HepG2 (cell line): ENCODE results near the gene CCDC9B. TPM values are rescaled to one million over a fixed set of nuclear protein-coding genes. Genes with fewer than 3 reads are reported as not detected.

Experiments
- ATAC-seq: fragments of 200-7000 bp; cut with Tn5 transposase; 3 replicates; pipeline ENCODE4 v1.9.1; 2020; ENCODE audit warnings: mild to moderate bottlenecking, moderate library complexity
- BruUV-seq: library from RNA; stranded (reverse); fragments of 400-500 nt; replicated peaks from 2 replicates; lab custom pipeline; 2021; lab: Mats Ljungman, UMichigan
- CTCF ChIA-PET: fragments of 300-600 bp; formaldehyde crosslinking; extraction: SDS; loops from one replicate; lab custom pipeline; 2021; ENCODE audit warnings: low total read pairs, inconsistent platforms, low intra/inter-chr PET ratio; lab: Yijun Ruan, JAX
- POLR2A ChIA-PET: fragments of 350-600 bp; sonication (Branson Sonifier 250); formaldehyde crosslinking; loops from one replicate; lab custom pipeline; 2020; ENCODE audit warnings: antibody characterized with exemption, inconsistent platforms; lab: Yijun Ruan, JAX
- DNase-seq: peaks from one replicate; pipeline ENCODE4 v3.0.0-alpha.2; 2015; ENCODE audit warnings: low spot score
- FAIRE-seq: peaks from 3 replicates; lab custom pipeline; 2011; peaks lifted over from hg19 to GRCh38; lab: Jason Lieb, UNC
- H2AFZ ChIP-seq: one replicate; pipeline ENCODE4 v1.6.1; 2011; ENCODE audit warnings: low read length, inconsistent platforms
- H3K27ac ChIP-seq: fragments of 300-600 bp; 3 replicates; pipeline ENCODE4 v1.8.0; 2011; ENCODE audit warnings: mixed run types, mild to moderate bottlenecking, mixed read lengths, low read length, inconsistent platforms; ENCODE audit not compliant: insufficient read depth; ENCODE audit errors: extremely low read length
- H3K27me3 ChIP-seq, 2 experiments: fragments of 200-600 bp in 1 of 2; 2 replicates in 1 of 2; 3 replicates in 1 of 2; pipeline versions ENCODE4 v1.6.0 to v1.8.0; 2011; ENCODE audit warnings: low read length in 2 of 2, mild to moderate bottlenecking in 2 of 2, moderate library complexity in 2 of 2, inconsistent platforms in 1 of 2; ENCODE audit not compliant: insufficient read depth in 2 of 2, control insufficient read depth in 1 of 2
- H3K36me3 ChIP-seq, 2 experiments: fragments of 200-600 bp in 1 of 2; replicated peaks in 1 of 2; 2 replicates in 1 of 2; 3 replicates in 1 of 2; pipeline versions ENCODE4 v1.5.1 to v1.8.0; 2011; ENCODE audit warnings: low read length in 2 of 2, inconsistent platforms in 1 of 2; ENCODE audit not compliant: insufficient read depth in 2 of 2, control insufficient read depth in 1 of 2
- H3K4me1 ChIP-seq: 2 replicates; pipeline ENCODE4 v1.5.1; 2012; ENCODE audit warnings: low read length, inconsistent platforms; ENCODE audit not compliant: insufficient read depth
- H3K4me2 ChIP-seq: 2 replicates; pipeline ENCODE4 v1.6.0; 2011; ENCODE audit warnings: low read depth, low read length, inconsistent platforms
- H3K4me3 ChIP-seq, 3 experiments: fragments of 200-600 bp in 1 of 3; sonication (generic), shearing (Covaris generic) in 1 of 3; replicated peaks in 1 of 3; 2 replicates each; pipeline ENCODE4 v1.5.1; 2011 to 2016; ENCODE audit warnings: low read length in 3 of 3, inconsistent platforms in 2 of 3, low read depth in 2 of 3, mild to moderate bottlenecking in 2 of 3, control low read depth in 1 of 3, mixed read lengths in 1 of 3; ENCODE audit not compliant: insufficient read depth in 1 of 3
- H3K79me2 ChIP-seq: one replicate; pipeline ENCODE4 v1.6.1; 2011; ENCODE audit warnings: low read length, inconsistent platforms; ENCODE audit not compliant: insufficient read depth
- H3K9ac ChIP-seq: 2 replicates; pipeline ENCODE4 v1.6.0; 2011; ENCODE audit warnings: mild to moderate bottlenecking, low read depth, low read length, inconsistent platforms; ENCODE audit not compliant: insufficient read depth
- H3K9me3 ChIP-seq: 2 replicates; pipeline ENCODE4 v1.5.1; 2012; ENCODE audit warnings: mild to moderate bottlenecking, low read length
- H4K20me1 ChIP-seq: 2 replicates; pipeline ENCODE4 v1.6.0; 2011; ENCODE audit warnings: inconsistent platforms, mild to moderate bottlenecking, low read length, moderate library complexity; ENCODE audit not compliant: insufficient read depth
- NPAS2 ChIP-seq: sonication (generic); formaldehyde crosslinking; IDR thresholded peaks from 2 replicates; pipeline ENCODE4 v1.8.0; 2022; ENCODE audit warnings: mild to moderate bottlenecking, missing genetic modification reagents, borderline replicate concordance
- ZKSCAN1 ChIP-seq: fragments of 150-350 bp; IDR thresholded peaks from 2 replicates; pipeline ENCODE4 v1.6.1; 2014; ENCODE audit warnings: low read length
- ZNF468 ChIP-seq: sonication (generic); formaldehyde crosslinking; IDR thresholded peaks from 2 replicates; pipeline ENCODE4 v1.8.0; 2022; ENCODE audit warnings: mild to moderate bottlenecking, moderate library complexity, missing genetic modification reagents
- ZNF558 ChIP-seq: sonication (generic); formaldehyde crosslinking; IDR thresholded peaks from 2 replicates; pipeline ENCODE4 v1.9.0; 2022; ENCODE audit warnings: mild to moderate bottlenecking, missing genetic modification reagents, borderline replicate concordance
- ZNF569 ChIP-seq: sonication (generic); formaldehyde crosslinking; IDR thresholded peaks from 2 replicates; pipeline ENCODE4 v1.5.0; 2020; ENCODE audit warnings: mild to moderate bottlenecking, missing genetic modification reagents, moderate library complexity, borderline replicate concordance
- ZNF747 ChIP-seq: sonication (generic); formaldehyde crosslinking; IDR thresholded peaks from 2 replicates; pipeline ENCODE4 v1.8.1; 2023; ENCODE audit warnings: missing genetic modification reagents, mild to moderate bottlenecking, borderline replicate concordance
- ZNF75D ChIP-seq: sonication (generic); formaldehyde crosslinking; IDR thresholded peaks from 2 replicates; pipeline ENCODE4 v1.8.1; 2023; ENCODE audit warnings: missing genetic modification reagents, mild to moderate bottlenecking, borderline replicate concordance
- WGBS: methylation state at CpG from one replicate; pipeline ENCODE4 v1.1.6; 2017; ENCODE audit warnings: low lambda C conversion rate; 5-methylcytosine and 5-hydroxymethylcytosine counted together
- in situ Hi-C: cut with HindIII; loops from 2 replicates; pipeline ENCODE4 v1.10.0; 2017; ENCODE audit warnings: low pct_unique_long_range_greater_than_20kb; ENCODE audit not compliant: extremely low pct_ligation_motif_present
- intact Hi-C: fragments of 100-400 bp; cut with micrococcal nuclease; formaldehyde crosslinking; loops from one replicate; pipeline ENCODE4 v1.10.0; 2022; ENCODE audit not compliant: unreplicated experiment
- polyA plus RNA-seq, 8 experiments: library from polyadenylated mRNA; depleted of rRNA in 3 of 8; stranded (reverse) in 7 of 8; unstranded in 1 of 8; fragments of >200 nt; fragmentation: Illumina TruSeq in 4 of 8; extraction: Trizol in 4 of 8; gene quantifications; 2 replicates each; pipeline versions ENCODE4 v1.2.1 to v1.2.3, GENCODE V29; 2011 to 2016; ENCODE audit warnings: low read depth in 4 of 8, missing spikeins in 1 of 8, mixed read lengths in 1 of 8; ENCODE audit not compliant: insufficient read depth in 1 of 8
- total RNA-seq, 5 experiments: library from RNA; depleted of rRNA; stranded (reverse); fragments of >200 nt; fragmentation: Illumina TruSeq; extraction: Trizol; gene quantifications; 2 replicates each; pipeline ENCODE4 v1.2.3, GENCODE V29; 2016; ENCODE audit warnings: low read depth in 1 of 5
- TF ChIP-seq, protein P1 (sequence below): IDR thresholded peaks from 2 replicates; pipeline ENCODE4 v1.6.1; 2016; ENCODE audit warnings: mild to moderate bottlenecking, missing biosample characterization, missing genetic modification reagents
- TF ChIP-seq, protein P2 (sequence below): sonication (generic); formaldehyde crosslinking; conservative IDR thresholded peaks from 2 replicates; pipeline ENCODE4 v1.4.0; 2020; ENCODE audit warnings: missing genetic modification reagents
- TF ChIP-seq, protein P3 (sequence below): sonication (generic); formaldehyde crosslinking; IDR thresholded peaks from 2 replicates; pipeline ENCODE4 v1.5.1; 2020; ENCODE audit warnings: mild to moderate bottlenecking, missing genetic modification reagents, moderate library complexity
- TF ChIP-seq, protein P4 (sequence below): sonication (generic); formaldehyde crosslinking; IDR thresholded peaks from 2 replicates; pipeline ENCODE4 v1.5.1; 2020; ENCODE audit warnings: mild to moderate bottlenecking, missing genetic modification reagents, borderline replicate concordance
- TF ChIP-seq, protein P5 (sequence below): sonication (generic); formaldehyde crosslinking; IDR thresholded peaks from 2 replicates; pipeline ENCODE4 v1.5.1; 2020; ENCODE audit warnings: missing genetic modification reagents, mild to moderate bottlenecking, borderline replicate concordance

Gene CCDC9B
- total and polyA plus RNA-seq, 2 of the 13 experiments (the other 11 are each of a cell fraction or from before 2014, with no cell fraction given) = 0.98 to 1.6 TPM

DNA sequence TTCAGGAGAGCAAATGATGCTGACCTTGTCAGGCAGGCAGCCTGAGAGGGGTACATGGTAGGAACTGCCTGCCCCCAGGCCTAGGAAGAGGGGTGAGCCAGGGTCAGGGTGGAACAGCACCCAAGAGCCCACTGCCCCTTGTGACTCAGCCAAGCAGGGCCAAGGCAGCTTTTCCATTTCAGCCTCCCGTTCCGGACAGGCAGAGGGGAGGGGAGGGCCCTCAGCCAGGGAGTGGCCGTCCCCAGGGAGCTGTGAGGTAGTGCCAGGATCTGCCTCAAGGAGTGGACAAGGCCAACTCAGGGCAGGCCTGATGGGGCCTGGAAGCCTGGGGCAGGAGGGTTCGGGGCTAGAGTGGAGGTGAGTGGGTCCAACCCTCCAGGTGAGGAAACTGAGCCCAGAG is 52.8 kb downstream of the CCDC9B start:
- Histone ChIP-seq H3K79me2 (no peaks in the 10 kb centered on the region), H4K20me1 (no peaks in the 10 kb centered on the region), H3K4me1 (peaks cover 10% of the 10 kb centered on the region; the same call in 1 of the 2 replicates), H3K36me3 (no peaks in the 10 kb centered on the region), H3K4me3 (no peak overlapping the region), H3K9ac (no peak overlapping the region), H3K27me3 (peaks cover 21 to 95% of the 10 kb centered on the region in 2 experiments), H3K27ac (no peak overlapping the region), H3K9me3 (no peaks in the 10 kb centered on the region), H2AFZ (no peak overlapping the region), H3K4me2 (no peak overlapping the region)
- ATAC-seq = no peak
- no TSS peak for BruUV-seq
- POLR2A ChIA-PET = no interaction called here
- WGBS = 0% methylated on average over 1 of the region's 4 CpGs
- intact Hi-C loops = no loop called here
- in situ Hi-C loops = no loop called here
- CTCF ChIA-PET = no interaction called here
- TF ChIP-seq, protein P1, sequence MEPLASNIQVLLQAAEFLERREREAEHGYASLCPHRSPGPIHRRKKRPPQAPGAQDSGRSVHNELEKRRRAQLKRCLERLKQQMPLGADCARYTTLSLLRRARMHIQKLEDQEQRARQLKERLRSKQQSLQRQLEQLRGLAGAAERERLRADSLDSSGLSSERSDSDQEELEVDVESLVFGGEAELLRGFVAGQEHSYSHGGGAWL = no peak
- TF ChIP-seq ZKSCAN1 (no peak), ZNF75D (CRISPR knock-in tag) (no peak), ZNF558 (CRISPR knock-in tag) (no peak)
- TF ChIP-seq, protein P2, sequence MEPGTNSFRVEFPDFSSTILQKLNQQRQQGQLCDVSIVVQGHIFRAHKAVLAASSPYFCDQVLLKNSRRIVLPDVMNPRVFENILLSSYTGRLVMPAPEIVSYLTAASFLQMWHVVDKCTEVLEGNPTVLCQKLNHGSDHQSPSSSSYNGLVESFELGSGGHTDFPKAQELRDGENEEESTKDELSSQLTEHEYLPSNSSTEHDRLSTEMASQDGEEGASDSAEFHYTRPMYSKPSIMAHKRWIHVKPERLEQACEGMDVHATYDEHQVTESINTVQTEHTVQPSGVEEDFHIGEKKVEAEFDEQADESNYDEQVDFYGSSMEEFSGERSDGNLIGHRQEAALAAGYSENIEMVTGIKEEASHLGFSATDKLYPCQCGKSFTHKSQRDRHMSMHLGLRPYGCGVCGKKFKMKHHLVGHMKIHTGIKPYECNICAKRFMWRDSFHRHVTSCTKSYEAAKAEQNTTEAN (CRISPR knock-in tag) = no peak
- FAIRE-seq = no peak
- DNase-seq = no peak

DNA sequence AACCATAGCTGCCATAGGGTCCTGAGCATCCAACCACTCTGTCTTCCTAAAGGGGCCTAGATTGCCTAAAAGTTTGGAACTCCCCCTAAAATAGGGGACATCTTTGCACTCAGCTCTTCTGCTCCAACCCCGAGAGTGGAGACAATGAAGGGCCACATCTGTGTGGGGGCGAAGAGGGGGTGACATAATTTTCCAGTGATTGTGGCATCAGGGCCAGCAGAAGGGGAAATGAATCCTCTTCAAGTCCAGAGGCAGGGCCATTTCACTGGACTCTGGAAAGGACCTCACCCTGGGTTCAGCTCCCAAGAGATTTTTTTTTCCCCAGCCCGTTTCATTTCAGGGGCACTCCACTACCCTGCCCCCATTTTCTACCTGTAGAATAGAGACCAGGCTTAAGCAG is 53.2 kb downstream of the CCDC9B start:
- Histone ChIP-seq H3K27me3 (peaks cover 22 to 95% of the 10 kb centered on the region in 2 experiments), H3K4me2 (no peak overlapping the region), H3K9ac (no peak overlapping the region)
- 0% methylated on average over 3 of the region's 3 CpGs for WGBS
- TF ChIP-seq, protein P3, sequence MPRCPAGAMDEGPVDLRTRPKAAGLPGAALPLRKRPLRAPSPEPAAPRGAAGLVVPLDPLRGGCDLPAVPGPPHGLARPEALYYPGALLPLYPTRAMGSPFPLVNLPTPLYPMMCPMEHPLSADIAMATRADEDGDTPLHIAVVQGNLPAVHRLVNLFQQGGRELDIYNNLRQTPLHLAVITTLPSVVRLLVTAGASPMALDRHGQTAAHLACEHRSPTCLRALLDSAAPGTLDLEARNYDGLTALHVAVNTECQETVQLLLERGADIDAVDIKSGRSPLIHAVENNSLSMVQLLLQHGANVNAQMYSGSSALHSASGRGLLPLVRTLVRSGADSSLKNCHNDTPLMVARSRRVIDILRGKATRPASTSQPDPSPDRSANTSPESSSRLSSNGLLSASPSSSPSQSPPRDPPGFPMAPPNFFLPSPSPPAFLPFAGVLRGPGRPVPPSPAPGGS (CRISPR knock-in tag) = no peak
- TF ChIP-seq, protein P4, sequence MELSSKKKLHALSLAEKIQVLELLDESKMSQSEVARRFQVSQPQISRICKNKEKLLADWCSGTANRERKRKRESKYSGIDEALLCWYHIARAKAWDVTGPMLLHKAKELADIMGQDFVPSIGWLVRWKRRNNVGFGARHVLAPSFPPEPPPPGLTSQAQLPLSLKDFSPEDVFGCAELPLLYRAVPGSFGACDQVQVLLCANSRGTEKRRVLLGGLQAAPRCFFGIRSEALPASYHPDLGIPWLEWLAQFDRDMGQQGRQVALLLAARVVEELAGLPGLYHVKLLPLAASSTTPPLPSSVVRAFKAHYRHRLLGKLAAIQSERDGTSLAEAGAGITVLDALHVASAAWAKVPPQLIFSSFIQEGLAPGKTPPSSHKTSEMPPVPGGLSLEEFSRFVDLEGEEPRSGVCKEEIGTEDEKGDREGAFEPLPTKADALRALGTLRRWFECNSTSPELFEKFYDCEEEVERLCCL (CRISPR knock-in tag) = no peak
- TF ChIP-seq ZNF569 = no peak
- TF ChIP-seq, protein P5, sequence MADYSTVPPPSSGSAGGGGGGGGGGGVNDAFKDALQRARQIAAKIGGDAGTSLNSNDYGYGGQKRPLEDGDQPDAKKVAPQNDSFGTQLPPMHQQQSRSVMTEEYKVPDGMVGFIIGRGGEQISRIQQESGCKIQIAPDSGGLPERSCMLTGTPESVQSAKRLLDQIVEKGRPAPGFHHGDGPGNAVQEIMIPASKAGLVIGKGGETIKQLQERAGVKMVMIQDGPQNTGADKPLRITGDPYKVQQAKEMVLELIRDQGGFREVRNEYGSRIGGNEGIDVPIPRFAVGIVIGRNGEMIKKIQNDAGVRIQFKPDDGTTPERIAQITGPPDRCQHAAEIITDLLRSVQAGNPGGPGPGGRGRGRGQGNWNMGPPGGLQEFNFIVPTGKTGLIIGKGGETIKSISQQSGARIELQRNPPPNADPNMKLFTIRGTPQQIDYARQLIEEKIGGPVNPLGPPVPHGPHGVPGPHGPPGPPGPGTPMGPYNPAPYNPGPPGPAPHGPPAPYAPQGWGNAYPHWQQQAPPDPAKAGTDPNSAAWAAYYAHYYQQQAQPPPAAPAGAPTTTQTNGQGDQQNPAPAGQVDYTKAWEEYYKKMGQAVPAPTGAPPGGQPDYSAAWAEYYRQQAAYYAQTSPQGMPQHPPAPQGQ = no peak
- no peak for TF ChIP-seq ZNF747 (CRISPR knock-in tag)
- TF ChIP-seq ZNF468 (CRISPR knock-in tag) = no peak
- TF ChIP-seq NPAS2 (CRISPR knock-in tag) = no peak
- TF ChIP-seq, all 625 proteins: peak for 0
- intact Hi-C loops = no loop called here
- no peaks in the 10 kb centered on the region for H3K36me3 ChIP-seq
- FAIRE-seq = no peak
- H3K4me1 ChIP-seq = peaks cover 10% of the 10 kb centered on the region; the same call in 1 of the 2 replicates
- no peak overlapping the region for H3K27ac ChIP-seq
- no peaks in the 10 kb centered on the region for H3K9me3 ChIP-seq
- H3K79me2 ChIP-seq = no peaks in the 10 kb centered on the region
- no peak overlapping the region for H2AFZ ChIP-seq
- no peaks in the 10 kb centered on the region for H4K20me1 ChIP-seq
- DNase-seq = no peak
- in situ Hi-C loops = no loop called here
- no peak for ATAC-seq
- no TSS peak for BruUV-seq
- H3K4me3 ChIP-seq = no peak overlapping the region
- POLR2A ChIA-PET = no interaction called here
- CTCF ChIA-PET = no interaction called here
